Measurements from ENCODE around the gene COPS6.

Gene COPS6

GRCh38 chr7:100102950-100103840 lies 14.4 kb downstream of the COPS6 start:
- no peak for DNase-seq

GRCh38 chr7:100105534-100105933 lies 16.8 kb downstream of the COPS6 start:
- DNase-seq: no peak

- DNase-seq: no peak
These were observed 17.9 kb downstream of the COPS6 start for GRCh38 chr7:100106633-100107032.

GRCh38 chr7:100107125-100107737 lies 18.5 kb downstream of the COPS6 start:
- DNase-seq: no peak

- no peak for DNase-seq
These were observed 19.1 kb downstream of the COPS6 start for GRCh38 chr7:100107890-100108289.

GRCh38 chr7:100109521-100110163 lies 20.9 kb downstream of the COPS6 start:
- DNase-seq: no peak

GRCh38 chr7:100111156-100111555 lies 22.4 kb downstream of the COPS6 start:
- DNase-seq: no peak

- no peak for DNase-seq
These were observed 23.1 kb downstream of the COPS6 start for GRCh38 chr7:100111914-100112313.

- DNase-seq: no peak
These were observed 26.3 kb downstream of the COPS6 start for GRCh38 chr7:100115026-100115425.

- DNase-seq: no peak
These were observed 29.8 kb downstream of the COPS6 start for GRCh38 chr7:100118388-100119071.

- peak; percentile 93 for DNase-seq
These were observed 30.6 kb downstream of the COPS6 start, which contains the start of the genes CNPY4 and TAF6 for GRCh38 chr7:100119072-100119969. TSS of gene CNPY4 (plus strand) at chr7:100119634. CDS start at chr7:100119745, 111 bp downstream. TSS of gene TAF6 (minus strand) at chr7:100119358. CDS start at chr7:100114209, 5,149 bp downstream.

- no peak for DNase-seq
These were observed 31.4 kb downstream of the COPS6 start for GRCh38 chr7:100119970-100120732.

GRCh38 chr7:100120733-100121036 lies 31.9 kb downstream of the COPS6 start:
- DNase-seq: no peak

GRCh38 chr7:100122067-100122466 lies 33.3 kb downstream of the COPS6 start:
- peak; percentile 84 for DNase-seq

- no peak for DNase-seq
These were observed 33.8 kb downstream of the COPS6 start for GRCh38 chr7:100122568-100122967.

GRCh38 chr7:100124301-100125230 lies 35.8 kb downstream of the COPS6 start:
- no peak for DNase-seq

GRCh38 chr7:100126239-100126930 lies 37.6 kb downstream of the COPS6 start:
- DNase-seq: no peak

- DNase-seq: peak; percentile 68
These were observed 38.4 kb downstream of the COPS6 start, which contains the start of gene MBLAC1 for GRCh38 chr7:100126931-100127865. TSS of gene MBLAC1 (plus strand) at chr7:100126967. CDS start at chr7:100127396, 429 bp downstream.

All from NCI-H2081 treated with DMSO at 0.1 percent for 48 hours (cell line).